ENCODE measurements around the gene NPFF.

The NPFF gene

DNA sequence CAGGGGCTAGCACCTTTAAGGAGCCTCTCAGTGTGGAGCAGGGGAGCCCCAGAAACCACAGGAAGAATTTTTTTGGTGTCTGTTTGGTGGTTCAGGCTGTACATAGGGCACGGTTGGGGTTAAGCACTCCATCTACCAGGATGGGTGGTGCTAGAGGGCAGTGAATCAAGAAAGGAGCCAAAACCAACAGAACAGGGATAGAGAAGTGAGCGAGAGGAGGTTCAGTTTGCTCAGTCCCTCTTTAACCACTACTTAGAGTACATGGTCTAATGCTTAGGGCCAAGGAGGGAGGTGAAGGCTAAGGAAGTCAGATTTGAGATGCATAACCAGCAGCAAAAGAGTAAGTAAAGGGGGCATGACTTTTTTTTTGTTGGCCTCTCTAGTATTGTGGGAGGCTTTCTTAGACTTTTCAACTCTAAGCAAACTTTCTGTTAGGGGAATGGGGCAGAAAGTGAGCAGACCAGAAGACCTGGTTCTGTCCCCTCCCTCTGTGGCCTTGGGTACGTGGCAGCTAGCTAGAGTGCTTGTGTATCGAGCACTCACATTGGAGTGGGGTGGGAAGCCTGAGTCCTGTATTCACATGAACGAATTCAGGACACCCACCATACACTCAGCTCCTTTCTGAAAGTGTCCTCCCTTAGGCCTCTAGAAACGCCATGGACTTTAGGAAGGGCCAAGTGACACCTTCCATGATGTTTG, 6.6 kb upstream of the NPFF start:
- no peak for DNase-seq

GRCh38 chr12:53510181-53510812, 3.0 kb upstream of the NPFF start:
- DNase-seq: peak; percentile 42

- peak; percentile 86 for DNase-seq
These were observed 1.4 kb upstream of the NPFF start for GRCh38 chr12:53508534-53509170.

- no peak for DNase-seq
These were observed 260 bp upstream of the NPFF start for GRCh38 chr12:53507603-53507885.

GRCh38 chr12:53506450-53506785, 866 bp downstream of the NPFF start:
- DNase-seq: no peak

GRCh38 chr12:53505555-53506449, 1.5 kb downstream of the NPFF start:
- no peak for DNase-seq

GRCh38 chr12:53505086-53505485, 2.2 kb downstream of the NPFF start:
- DNase-seq: no peak

- DNase-seq: no peak
These were observed 3.0 kb downstream of the NPFF start for GRCh38 chr12:53504004-53504920.

GRCh38 chr12:53502983-53503728, 4.1 kb downstream of the NPFF start:
- DNase-seq: no peak

DNA sequence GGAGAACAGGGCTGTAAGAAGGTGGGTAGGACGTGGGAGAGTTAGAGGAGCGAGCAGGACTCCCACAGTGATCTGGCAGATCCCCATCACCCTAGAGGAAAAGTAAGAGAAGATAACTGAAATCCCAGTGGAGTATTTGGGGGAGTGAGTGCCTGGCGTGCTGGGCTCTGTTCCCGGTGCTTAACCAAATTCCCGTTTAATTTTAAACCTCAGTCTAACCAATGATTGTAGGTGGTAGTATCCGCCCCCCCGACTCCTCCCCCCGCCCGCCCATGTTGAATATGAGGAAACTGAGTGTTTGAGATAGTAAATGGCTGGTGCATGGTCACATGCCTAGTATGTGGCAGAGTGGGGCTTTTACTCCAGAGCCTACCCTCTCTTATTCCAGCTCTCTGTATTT, 5.0 kb downstream of the NPFF start:
- DNase-seq: no peak

GRCh38 chr12:53501615-53502181, 5.6 kb downstream of the NPFF start:
- no peak for DNase-seq

- DNase-seq: peak; percentile 98
These were observed 6.3 kb downstream of the NPFF start, which contains the start of gene TARBP2 for GRCh38 chr12:53500776-53501614. TARBP2 (plus strand) TSS chr12:53501283; CDS start chr12:53501409, 126 bp downstream.

GRCh38 chr12:53500142-53500775, 7.0 kb downstream of the NPFF start:
- DNase-seq: no peak

DNA sequence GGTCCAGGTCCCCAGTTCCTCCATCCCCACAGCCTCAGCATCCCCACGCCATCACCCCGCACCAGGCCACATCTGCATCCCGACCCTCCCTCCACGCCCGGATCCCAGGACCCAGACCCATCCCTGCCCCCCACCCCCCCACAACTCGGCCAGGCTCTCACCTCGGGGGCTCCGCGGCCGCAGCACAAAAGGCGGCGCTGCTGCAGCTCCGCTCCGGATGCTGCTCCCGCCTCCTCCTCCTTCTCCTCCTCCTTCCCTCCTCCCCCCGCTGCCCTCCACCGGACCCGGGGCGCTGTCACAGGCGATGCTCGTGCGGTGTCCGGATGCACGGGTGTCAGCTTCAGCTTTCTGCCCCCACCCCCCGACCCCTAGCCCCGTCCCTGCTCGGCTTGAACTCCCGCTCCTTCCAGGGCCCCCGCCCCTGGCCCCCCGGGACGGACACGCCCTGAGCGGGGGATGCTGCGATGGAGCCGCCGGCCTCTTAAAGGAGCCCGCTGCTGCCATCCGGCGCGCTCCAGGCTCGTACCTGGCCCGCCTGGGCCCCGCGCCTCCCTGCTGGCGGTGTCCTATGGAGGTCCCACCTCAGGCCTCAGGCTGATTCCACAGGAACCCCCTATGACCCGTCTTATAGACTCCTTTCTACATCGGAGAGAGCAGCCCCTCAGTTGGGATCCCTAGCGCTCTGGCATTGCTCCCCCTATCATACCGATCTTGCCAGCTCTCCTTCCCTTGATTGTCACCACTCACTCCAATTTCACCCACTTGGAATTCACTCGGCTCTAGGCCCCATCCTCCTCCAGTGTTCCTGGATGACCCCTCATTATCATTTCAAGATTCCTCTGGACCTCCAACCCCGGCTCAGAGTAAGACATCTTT, 7.8 kb downstream of the NPFF start, which contains the start of gene MAP3K12:
MAP3K12 (minus strand) TSS at position 193 of the 876 bp plus-strand sequence. CDS start 12,067 bp downstream, outside the sequence.
- no peak for DNase-seq

- no peak for DNase-seq
These were observed 9.1 kb downstream of the NPFF start for GRCh38 chr12:53498235-53498630.

DNA sequence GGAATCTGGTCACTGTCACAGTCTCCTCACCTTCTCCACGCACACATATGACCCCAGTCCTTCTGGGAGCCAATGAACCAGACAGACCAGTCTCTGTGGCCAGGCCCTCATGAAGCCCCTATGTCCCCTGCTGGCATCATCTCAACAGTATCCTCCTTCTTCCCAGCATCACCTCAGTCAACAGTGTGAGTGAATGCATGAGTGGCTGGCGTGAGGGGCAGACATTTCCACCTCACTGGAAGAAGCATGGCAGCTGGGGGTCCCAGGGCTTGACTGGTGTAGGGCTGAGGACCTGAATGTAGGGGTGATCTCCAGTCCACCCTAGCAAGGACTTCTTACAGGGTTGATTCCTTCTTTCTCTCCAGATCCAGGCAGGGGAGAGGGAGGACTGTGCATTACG, 9.8 kb downstream of the NPFF start:
- DNase-seq: no peak

- DNase-seq: no peak
These were observed 10.6 kb downstream of the NPFF start for GRCh38 chr12:53496752-53497032.

- DNase-seq: no peak
These were observed 11.2 kb downstream of the NPFF start for GRCh38 chr12:53495903-53496751.

All from NCI-H2029 treated with DMSO at 0.1 percent for 48 hours (cell line).